HEK293 (cell line): ENCODE data around the gene MTFR1L.

Experiments used
- CTCF ChIA-PET: fragments of 350-600 bp; formaldehyde crosslinking; extraction: SDS; loops from one replicate; lab custom pipeline; 2021; ENCODE audit warnings: antibody characterized with exemption; lab: Yijun Ruan, JAX
- POLR2A ChIA-PET: fragments of 300-600 bp; formaldehyde crosslinking; extraction: SDS; loops from one replicate; lab custom pipeline; 2020; ENCODE audit warnings: antibody characterized with exemption, inconsistent platforms; lab: Yijun Ruan, JAX
- H3K27ac ChIP-seq: fragments of 200-500 bp; sonication (Bioruptor generic); 2 replicates; pipeline ENCODE4 v1.5.1; 2014; ENCODE audit warnings: low read depth, low read length, control low read depth, inconsistent platforms; ENCODE audit errors: extremely low read depth
- H3K36me3 ChIP-seq, 2 experiments: fragments of 200-500 bp in 1 of 2; sonication (Bioruptor generic) in 1 of 2; 1 replicate in 1 of 2; 2 replicates in 1 of 2; pipeline ENCODE4 v1.5.1; 2014 to 2017; ENCODE audit warnings: inconsistent platforms in 2 of 2, low read length in 2 of 2; ENCODE audit not compliant: control insufficient read depth in 2 of 2, insufficient read depth in 1 of 2
- H3K4me1 ChIP-seq: fragments of 200-500 bp; sonication (Bioruptor generic); 2 replicates; pipeline ENCODE4 v1.5.1; 2014; ENCODE audit warnings: mild to moderate bottlenecking, low read length, inconsistent platforms; ENCODE audit not compliant: control insufficient read depth, insufficient read depth
- H3K4me3 ChIP-seq: 2 replicates; pipeline ENCODE4 v1.5.1; 2011; ENCODE audit warnings: low read depth, mild to moderate bottlenecking, control low read depth, low read length, moderate library complexity
- H3K9me3 ChIP-seq: fragments of 200-500 bp; sonication (Bioruptor generic); 2 replicates; pipeline ENCODE4 v1.5.1; 2014; ENCODE audit warnings: low read depth, low read length, inconsistent platforms; ENCODE audit not compliant: control insufficient read depth, insufficient read depth
- GLI2 ChIP-seq: fragments of 450-650 bp; formaldehyde crosslinking; IDR thresholded peaks from 2 replicates; pipeline ENCODE4; 2017; ENCODE audit warnings: missing biosample characterization, missing genetic modification characterization, low read depth, borderline replicate concordance
- HOXD13 ChIP-seq: sonication (generic); formaldehyde crosslinking; IDR thresholded peaks from 2 replicates; pipeline ENCODE4 v1.8.0; 2022; ENCODE audit warnings: missing genetic modification reagents, borderline replicate concordance
- MYNN ChIP-seq: fragments of 450-650 bp; formaldehyde crosslinking; IDR thresholded peaks from 2 replicates; pipeline ENCODE4 v1.5.1; 2016; ENCODE audit warnings: missing biosample characterization, missing genetic modification characterization, borderline replicate concordance
- WT1 ChIP-seq: fragments of 450-650 bp; formaldehyde crosslinking; IDR thresholded peaks from 2 replicates; pipeline ENCODE4 v1.5.1; 2016; ENCODE audit warnings: missing biosample characterization, missing genetic modification characterization
- ZBTB8A ChIP-seq: fragments of 450-650 bp; formaldehyde crosslinking; IDR thresholded peaks from 2 replicates; pipeline ENCODE4 v1.5.1; 2016; ENCODE audit warnings: missing biosample characterization, missing genetic modification characterization
- ZEB2 ChIP-seq: fragments of 450-650 bp; formaldehyde crosslinking; IDR thresholded peaks from 2 replicates; pipeline ENCODE4 v1.5.1; 2016; ENCODE audit warnings: missing biosample characterization, missing genetic modification characterization
- ZNF112 ChIP-seq: fragments of 450-650 bp; formaldehyde crosslinking; IDR thresholded peaks from 2 replicates; pipeline ENCODE4 v1.5.0; 2017; ENCODE audit warnings: missing biosample characterization, missing genetic modification characterization
- ZNF114 ChIP-seq: fragments of 450-650 bp; formaldehyde crosslinking; IDR thresholded peaks from 2 replicates; pipeline ENCODE4 v1.5.0; 2017; ENCODE audit warnings: missing biosample characterization, missing genetic modification characterization
- ZNF146 ChIP-seq: fragments of 450-650 bp; formaldehyde crosslinking; IDR thresholded peaks from 2 replicates; pipeline ENCODE4 v1.5.1; 2016; ENCODE audit warnings: missing biosample characterization, missing genetic modification characterization
- ZNF202 ChIP-seq: fragments of 450-650 bp; formaldehyde crosslinking; IDR thresholded peaks from 2 replicates; pipeline ENCODE4 v1.5.1; 2016; ENCODE audit warnings: missing biosample characterization, missing genetic modification characterization, borderline replicate concordance
- ZNF266 ChIP-seq: fragments of 450-650 bp; formaldehyde crosslinking; IDR thresholded peaks from 2 replicates; pipeline ENCODE4 v1.5.1; 2016; ENCODE audit warnings: missing biosample characterization, missing genetic modification characterization, low read depth
- ZNF274 ChIP-seq, 2 experiments: fragments of 200-500 bp in 1 of 2; fragments of 450-650 bp in 1 of 2; sonication (Bioruptor generic) in 1 of 2; formaldehyde crosslinking in 1 of 2; IDR thresholded peaks; 2 replicates each; pipeline versions ENCODE4 v1.5.1 to v1.6.1; 2014 to 2016; ENCODE audit warnings: borderline replicate concordance in 1 of 2, inconsistent platforms in 1 of 2, low read length in 1 of 2, missing biosample characterization in 1 of 2, missing genetic modification characterization in 1 of 2
- ZNF302 ChIP-seq: fragments of 450-650 bp; formaldehyde crosslinking; IDR thresholded peaks from 2 replicates; pipeline ENCODE4 v1.5.1; 2016; ENCODE audit warnings: missing biosample characterization, missing genetic modification characterization, low read depth
- ZNF416 ChIP-seq: fragments of 450-650 bp; formaldehyde crosslinking; IDR thresholded peaks from 2 replicates; pipeline ENCODE4 v1.5.1; 2016; ENCODE audit warnings: missing biosample characterization, missing genetic modification characterization
- ZNF521 ChIP-seq: fragments of 450-650 bp; formaldehyde crosslinking; IDR thresholded peaks from 2 replicates; pipeline ENCODE4 v1.5.1; 2017; ENCODE audit warnings: missing biosample characterization, mild to moderate bottlenecking, missing genetic modification characterization
- ZNF571 ChIP-seq: fragments of 450-650 bp; formaldehyde crosslinking; IDR thresholded peaks from 2 replicates; pipeline ENCODE4 v1.5.0; 2017; ENCODE audit warnings: missing biosample characterization, missing genetic modification characterization
- ZNF626 ChIP-seq: fragments of 450-650 bp; sonication (Bioruptor Pico); formaldehyde crosslinking; IDR thresholded peaks from 2 replicates; pipeline ENCODE4 v1.5.1; 2018; ENCODE audit warnings: missing biosample characterization, missing genetic modification characterization, inconsistent platforms
- ZNF792 ChIP-seq: fragments of 450-650 bp; formaldehyde crosslinking; IDR thresholded peaks from 2 replicates; pipeline ENCODE4 v1.5.1; 2016; ENCODE audit warnings: missing biosample characterization, missing genetic modification characterization
- ZSCAN16 ChIP-seq: fragments of 450-650 bp; formaldehyde crosslinking; IDR thresholded peaks from 2 replicates; pipeline ENCODE4 v1.5.1; 2016; ENCODE audit warnings: missing biosample characterization, missing genetic modification characterization
- TF ChIP-seq, protein P1 (sequence below): fragments of 450-650 bp; formaldehyde crosslinking; conservative IDR thresholded peaks from 2 replicates; pipeline ENCODE4 v1.5.1; 2016; ENCODE audit warnings: low read depth, missing biosample characterization, missing genetic modification characterization
- TF ChIP-seq, protein P2 (sequence below): fragments of 450-650 bp; formaldehyde crosslinking; IDR thresholded peaks from 2 replicates; pipeline ENCODE4 v1.5.1; 2017; ENCODE audit warnings: missing biosample characterization, missing genetic modification characterization
- TF ChIP-seq, protein P3 (sequence below): fragments of 450-650 bp; formaldehyde crosslinking; IDR thresholded peaks from 2 replicates; pipeline ENCODE4 v1.5.1; 2016; ENCODE audit warnings: missing biosample characterization, missing genetic modification characterization
- TF ChIP-seq, protein P4 (sequence below): fragments of 450-650 bp; IDR thresholded peaks from 2 replicates; pipeline ENCODE4 v1.5.1; 2018; ENCODE audit warnings: missing biosample characterization, missing genetic modification characterization

MTFR1L gene

DNA sequence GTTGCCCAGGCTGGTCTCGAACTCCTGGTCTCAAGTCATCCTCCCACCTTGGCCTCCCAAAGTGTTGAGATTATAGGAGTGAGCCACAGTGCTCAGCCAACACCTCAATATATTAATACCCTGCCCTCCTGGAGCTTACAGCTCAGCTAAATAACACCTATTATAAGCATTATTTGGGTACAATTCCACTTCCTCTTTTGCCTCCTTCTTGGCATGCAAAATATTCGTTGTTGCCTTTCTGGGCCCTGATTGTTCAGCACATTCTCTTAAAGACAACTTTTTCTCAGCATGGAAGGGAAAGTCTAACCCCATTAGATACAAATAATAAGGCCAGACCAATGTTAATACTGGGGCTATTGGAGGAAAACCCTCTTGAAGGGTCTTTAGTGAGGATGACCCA lies 53.0 kb downstream of the MTFR1L start:
- Histone ChIP-seq H3K4me1 (no peaks in the 10 kb centered on the region), H3K27ac (no peak overlapping the region), H3K4me3 (no peak overlapping the region), H3K9me3 (no peaks in the 10 kb centered on the region), H3K36me3 (peaks cover 0 to 11% of the 10 kb centered on the region in 2 experiments; a peak in 1 of 3 replicates)
- ChIA-PET CTCF (interaction anchor here (0.7 kb wide), 1 partner anchor 293 kb away, joined by 3 read pairs; no protein-coding TSS in a partner anchor), POLR2A (no interaction called here)
- no peak for TF ChIP-seq ZEB2 (tag by site-specific recombination)
- no peak for TF ChIP-seq ZNF571 (tag by site-specific recombination)
- TF ChIP-seq ZNF274 (IDR thresholded peaks at IDR 0.05; ENCODE audit: low read length), result no peak
- no peak for TF ChIP-seq ZNF274 (tag by site-specific recombination; IDR thresholded peaks at IDR 0.05; ENCODE audit: borderline replicate concordance)
- TF ChIP-seq, protein P1, sequence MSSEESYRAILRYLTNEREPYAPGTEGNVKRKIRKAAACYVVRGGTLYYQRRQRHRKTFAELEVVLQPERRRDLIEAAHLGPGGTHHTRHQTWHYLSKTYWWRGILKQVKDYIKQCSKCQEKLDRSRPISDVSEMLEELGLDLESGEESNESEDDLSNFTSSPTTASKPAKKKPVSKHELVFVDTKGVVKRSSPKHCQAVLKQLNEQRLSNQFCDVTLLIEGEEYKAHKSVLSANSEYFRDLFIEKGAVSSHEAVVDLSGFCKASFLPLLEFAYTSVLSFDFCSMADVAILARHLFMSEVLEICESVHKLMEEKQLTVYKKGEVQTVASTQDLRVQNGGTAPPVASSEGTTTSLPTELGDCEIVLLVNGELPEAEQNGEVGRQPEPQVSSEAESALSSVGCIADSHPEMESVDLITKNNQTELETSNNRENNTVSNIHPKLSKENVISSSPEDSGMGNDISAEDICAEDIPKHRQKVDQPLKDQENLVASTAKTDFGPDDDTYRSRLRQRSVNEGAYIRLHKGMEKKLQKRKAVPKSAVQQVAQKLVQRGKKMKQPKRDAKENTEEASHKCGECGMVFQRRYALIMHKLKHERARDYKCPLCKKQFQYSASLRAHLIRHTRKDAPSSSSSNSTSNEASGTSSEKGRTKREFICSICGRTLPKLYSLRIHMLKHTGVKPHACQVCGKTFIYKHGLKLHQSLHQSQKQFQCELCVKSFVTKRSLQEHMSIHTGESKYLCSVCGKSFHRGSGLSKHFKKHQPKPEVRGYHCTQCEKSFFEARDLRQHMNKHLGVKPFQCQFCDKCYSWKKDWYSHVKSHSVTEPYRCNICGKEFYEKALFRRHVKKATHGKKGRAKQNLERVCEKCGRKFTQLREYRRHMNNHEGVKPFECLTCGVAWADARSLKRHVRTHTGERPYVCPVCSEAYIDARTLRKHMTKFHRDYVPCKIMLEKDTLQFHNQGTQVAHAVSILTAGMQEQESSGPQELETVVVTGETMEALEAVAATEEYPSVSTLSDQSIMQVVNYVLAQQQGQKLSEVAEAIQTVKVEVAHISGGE, result no peak
- no peak for TF ChIP-seq WT1 (tag by site-specific recombination)
- TF ChIP-seq ZBTB8A (tag by site-specific recombination), result no peak
- no peak for TF ChIP-seq ZNF146 (tag by site-specific recombination)
- TF ChIP-seq ZNF114 (tag by site-specific recombination), result no peak
- TF ChIP-seq ZNF792 (tag by site-specific recombination), result no peak
- no peak for TF ChIP-seq ZNF626
- TF ChIP-seq HOXD13 (CRISPR knock-in tag), result no peak
- TF ChIP-seq ZNF266 (tag by site-specific recombination), result no peak
- no peak for TF ChIP-seq GLI2 (tag by site-specific recombination)
- TF ChIP-seq, protein P2, sequence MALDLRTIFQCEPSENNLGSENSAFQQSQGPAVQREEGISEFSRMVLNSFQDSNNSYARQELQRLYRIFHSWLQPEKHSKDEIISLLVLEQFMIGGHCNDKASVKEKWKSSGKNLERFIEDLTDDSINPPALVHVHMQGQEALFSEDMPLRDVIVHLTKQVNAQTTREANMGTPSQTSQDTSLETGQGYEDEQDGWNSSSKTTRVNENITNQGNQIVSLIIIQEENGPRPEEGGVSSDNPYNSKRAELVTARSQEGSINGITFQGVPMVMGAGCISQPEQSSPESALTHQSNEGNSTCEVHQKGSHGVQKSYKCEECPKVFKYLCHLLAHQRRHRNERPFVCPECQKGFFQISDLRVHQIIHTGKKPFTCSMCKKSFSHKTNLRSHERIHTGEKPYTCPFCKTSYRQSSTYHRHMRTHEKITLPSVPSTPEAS, result no peak
- no peak for TF ChIP-seq ZNF302 (tag by site-specific recombination)

DNA sequence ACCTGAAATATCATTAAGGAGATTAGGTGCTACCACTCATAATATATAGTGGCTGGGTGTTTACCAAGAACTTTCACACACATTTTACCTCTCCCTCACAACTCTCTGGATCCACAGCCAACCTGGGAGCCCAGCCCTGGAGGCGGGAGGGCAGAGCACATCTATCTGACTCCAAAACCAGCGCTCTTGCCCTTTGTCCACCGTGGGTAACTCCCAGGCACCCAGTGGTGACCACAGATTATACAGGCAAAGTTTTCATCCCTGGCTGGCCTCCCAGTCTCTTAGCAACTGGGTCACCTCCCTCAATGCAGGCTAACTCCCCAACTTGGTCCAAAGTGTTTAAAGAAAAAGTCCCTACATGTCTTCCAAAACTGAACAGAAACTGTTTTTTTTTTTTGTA lies 53.4 kb downstream of the MTFR1L start:
- POLR2A ChIA-PET, result no interaction called here
- no peak overlapping the region for H3K4me3 ChIP-seq
- peaks cover 0 to 11% of the 10 kb centered on the region in 2 experiments; a peak in 1 of 3 replicates for H3K36me3 ChIP-seq
- H3K4me1 ChIP-seq, result no peaks in the 10 kb centered on the region
- no peak overlapping the region for H3K27ac ChIP-seq
- H3K9me3 ChIP-seq, result no peaks in the 10 kb centered on the region
- TF ChIP-seq ZNF202 (tag by site-specific recombination) (no peak), ZNF112 (tag by site-specific recombination) (no peak), WT1 (tag by site-specific recombination) (0 out of 2 replicates have a peak, but pooled peaks have one; percentile 13)
- CTCF ChIA-PET, result no interaction called here

DNA sequence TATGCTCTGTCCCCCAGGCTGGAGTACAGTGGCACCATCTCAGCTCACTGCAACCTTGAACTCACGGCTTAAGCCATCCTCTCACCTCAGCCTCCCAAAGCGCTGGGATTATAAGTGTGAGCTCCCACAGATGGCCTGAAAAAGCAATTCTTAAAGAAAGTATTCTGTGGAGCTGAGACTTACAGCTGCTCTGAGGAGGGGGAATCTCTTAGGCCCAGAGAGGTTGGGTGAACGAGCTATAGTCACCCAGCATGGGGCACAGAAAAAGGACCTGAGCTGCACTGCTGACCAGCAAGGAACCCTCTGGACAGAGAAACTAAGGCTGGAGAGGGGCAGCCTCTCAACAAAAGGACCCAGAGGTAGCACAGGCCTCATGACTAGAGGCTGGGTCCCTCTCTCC lies 54.5 kb downstream of the MTFR1L start:
- ChIA-PET POLR2A (interaction anchor here (1.0 to 1.6 kb wide), 5 partner anchors 12 to 123 kb away, joined by 3 to 6 read pairs (median 4); partner anchors contain the start of gene PAFAH2), CTCF (interaction anchor here (0.5 kb wide), 1 partner anchor 51 kb away, joined by 4 read pairs; no protein-coding TSS in a partner anchor)
- Histone ChIP-seq H3K4me1 (no peaks in the 10 kb centered on the region), H3K9me3 (no peaks in the 10 kb centered on the region), H3K27ac (no peak overlapping the region; the same call in 1 of the 2 replicates), H3K36me3 (peaks cover 0 to 11% of the 10 kb centered on the region in 2 experiments; a peak in 1 of 3 replicates), H3K4me3 (no peak overlapping the region)
- TF ChIP-seq, protein P3, sequence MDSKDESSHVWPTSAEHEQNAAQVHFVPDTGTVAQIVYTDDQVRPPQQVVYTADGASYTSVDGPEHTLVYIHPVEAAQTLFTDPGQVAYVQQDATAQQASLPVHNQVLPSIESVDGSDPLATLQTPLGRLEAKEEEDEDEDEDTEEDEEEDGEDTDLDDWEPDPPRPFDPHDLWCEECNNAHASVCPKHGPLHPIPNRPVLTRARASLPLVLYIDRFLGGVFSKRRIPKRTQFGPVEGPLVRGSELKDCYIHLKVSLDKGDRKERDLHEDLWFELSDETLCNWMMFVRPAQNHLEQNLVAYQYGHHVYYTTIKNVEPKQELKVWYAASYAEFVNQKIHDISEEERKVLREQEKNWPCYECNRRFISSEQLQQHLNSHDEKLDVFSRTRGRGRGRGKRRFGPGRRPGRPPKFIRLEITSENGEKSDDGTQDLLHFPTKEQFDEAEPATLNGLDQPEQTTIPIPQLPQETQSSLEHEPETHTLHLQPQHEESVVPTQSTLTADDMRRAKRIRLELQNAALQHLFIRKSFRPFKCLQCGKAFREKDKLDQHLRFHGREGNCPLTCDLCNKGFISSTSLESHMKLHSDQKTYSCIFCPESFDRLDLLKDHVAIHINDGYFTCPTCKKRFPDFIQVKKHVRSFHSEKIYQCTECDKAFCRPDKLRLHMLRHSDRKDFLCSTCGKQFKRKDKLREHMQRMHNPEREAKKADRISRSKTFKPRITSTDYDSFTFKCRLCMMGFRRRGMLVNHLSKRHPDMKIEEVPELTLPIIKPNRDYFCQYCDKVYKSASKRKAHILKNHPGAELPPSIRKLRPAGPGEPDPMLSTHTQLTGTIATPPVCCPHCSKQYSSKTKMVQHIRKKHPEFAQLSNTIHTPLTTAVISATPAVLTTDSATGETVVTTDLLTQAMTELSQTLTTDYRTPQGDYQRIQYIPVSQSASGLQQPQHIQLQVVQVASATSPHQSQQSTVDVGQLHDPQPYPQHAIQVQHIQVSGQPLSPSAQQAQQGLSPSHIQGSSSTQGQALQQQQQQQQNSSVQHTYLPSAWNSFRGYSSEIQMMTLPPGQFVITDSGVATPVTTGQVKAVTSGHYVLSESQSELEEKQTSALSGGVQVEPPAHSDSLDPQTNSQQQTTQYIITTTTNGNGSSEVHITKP (tag by site-specific recombination), result no peak
- TF ChIP-seq MYNN (tag by site-specific recombination) (no peak), ZNF416 (tag by site-specific recombination) (no peak), ZNF521 (tag by site-specific recombination) (no peak), ZSCAN16 (tag by site-specific recombination) (no peak)
- TF ChIP-seq, protein P4, sequence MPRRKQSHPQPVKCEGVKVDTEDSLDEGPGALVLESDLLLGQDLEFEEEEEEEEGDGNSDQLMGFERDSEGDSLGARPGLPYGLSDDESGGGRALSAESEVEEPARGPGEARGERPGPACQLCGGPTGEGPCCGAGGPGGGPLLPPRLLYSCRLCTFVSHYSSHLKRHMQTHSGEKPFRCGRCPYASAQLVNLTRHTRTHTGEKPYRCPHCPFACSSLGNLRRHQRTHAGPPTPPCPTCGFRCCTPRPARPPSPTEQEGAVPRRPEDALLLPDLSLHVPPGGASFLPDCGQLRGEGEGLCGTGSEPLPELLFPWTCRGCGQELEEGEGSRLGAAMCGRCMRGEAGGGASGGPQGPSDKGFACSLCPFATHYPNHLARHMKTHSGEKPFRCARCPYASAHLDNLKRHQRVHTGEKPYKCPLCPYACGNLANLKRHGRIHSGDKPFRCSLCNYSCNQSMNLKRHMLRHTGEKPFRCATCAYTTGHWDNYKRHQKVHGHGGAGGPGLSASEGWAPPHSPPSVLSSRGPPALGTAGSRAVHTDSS, result no peak
